LoVo (cell line): ENCODE results near the gene ZNF154.
"Not testable (repeated sequence)": the region's sequence is repeated elsewhere in the genome, so short reads cannot be mapped to it uniquely, and the experiment has no call there.

Experiments
- DNase-seq: peaks from one replicate; pipeline ENCODE4 v3.0.0-alpha.2; 2016; ENCODE audit warnings: low spot score

Gene ZNF154

GRCh38 chr19:57708641-57709361, at the start of gene ZNF154:
ZNF154 (minus strand) TSS chr19:57709204; CDS start chr19:57708971, 233 bp downstream.
- no peak for DNase-seq

- no peak for DNase-seq
These were observed 48.9 kb upstream of the ZNF154 start for GRCh38 chr19:57757941-57758340.

DNA sequence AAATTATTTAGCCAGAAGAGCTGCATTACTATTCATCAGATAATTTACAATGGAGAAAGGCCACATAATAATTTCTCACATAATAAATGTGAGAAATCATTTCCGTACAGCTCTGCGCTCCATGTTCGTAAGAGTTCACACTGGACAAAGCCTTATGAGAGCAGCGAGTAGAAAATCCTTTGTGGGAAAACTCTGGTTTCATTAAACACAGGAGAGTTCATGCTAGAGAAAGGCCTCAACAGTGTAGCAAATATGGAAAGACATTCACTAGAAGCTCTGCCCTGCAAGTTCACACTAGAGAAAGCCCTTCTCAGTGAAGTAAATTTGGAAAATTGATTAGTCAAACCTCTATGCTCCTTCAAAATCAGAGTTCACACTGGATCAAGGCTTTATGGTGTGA, 46.0 kb upstream of the ZNF154 start:
- DNase-seq = no peak

DNA sequence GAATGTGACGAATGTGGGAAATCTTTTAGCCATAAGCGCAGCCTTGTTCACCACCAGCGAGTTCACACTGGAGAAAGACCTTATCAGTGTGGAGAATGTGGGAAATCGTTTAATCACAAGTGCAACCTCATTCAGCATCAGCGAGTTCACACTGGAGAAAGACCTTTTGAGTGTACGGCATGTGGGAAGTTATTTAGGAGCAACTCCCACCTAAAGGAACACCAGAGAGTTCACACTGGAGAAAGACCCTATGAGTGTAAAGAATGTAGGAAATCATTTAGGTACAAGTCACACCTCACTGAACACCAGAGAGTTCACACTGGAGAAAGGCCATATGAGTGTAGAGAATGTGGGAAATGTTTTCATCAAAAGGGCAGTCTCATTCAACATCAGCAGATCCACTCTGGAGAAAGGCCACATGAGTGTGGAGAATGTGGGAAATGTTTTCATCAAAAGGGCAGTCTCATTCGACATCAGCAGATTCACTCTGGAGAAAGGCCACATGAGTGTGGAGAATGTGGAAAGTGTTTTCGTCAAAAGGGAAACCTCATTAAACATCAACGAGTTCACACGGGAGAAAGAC, 45.2 kb upstream of the ZNF154 start:
- no peak for DNase-seq

GRCh38 chr19:57748029-57748428, 39.0 kb upstream of the ZNF154 start:
- DNase-seq = no peak

DNA sequence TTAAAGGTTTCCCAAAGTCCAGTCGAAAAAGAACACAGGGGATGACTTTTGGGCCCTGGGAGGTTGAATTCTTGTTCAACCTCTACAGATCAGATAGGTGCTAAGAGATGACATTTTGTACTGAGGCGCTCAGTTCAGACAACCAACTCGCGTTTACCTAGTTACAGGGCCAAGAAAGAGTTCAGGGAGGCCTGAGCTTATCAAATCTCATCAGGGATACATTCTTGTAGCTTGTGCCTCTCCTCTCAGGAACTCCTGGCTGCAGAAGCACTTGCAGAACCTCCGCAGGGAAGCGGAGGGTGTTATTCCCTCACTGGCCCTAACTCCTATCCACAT, 38.4 kb upstream of the ZNF154 start:
- no peak for DNase-seq

- peak; percentile 84 for DNase-seq
These were observed 37.8 kb upstream of the ZNF154 start, which contains the start of gene ZNF776 for GRCh38 chr19:57746580-57747471. ZNF776 (plus strand) TSS chr19:57746815; CDS start chr19:57747059, 244 bp downstream.

GRCh38 chr19:57738770-57739169, 29.8 kb upstream of the ZNF154 start:
- not testable (repeated sequence) for DNase-seq

- DNase-seq = not testable (repeated sequence)
These were observed 29.3 kb upstream of the ZNF154 start for GRCh38 chr19:57738320-57738719.

GRCh38 chr19:57720878-57721277, 11.9 kb upstream of the ZNF154 start:
- DNase-seq = no peak

DNA sequence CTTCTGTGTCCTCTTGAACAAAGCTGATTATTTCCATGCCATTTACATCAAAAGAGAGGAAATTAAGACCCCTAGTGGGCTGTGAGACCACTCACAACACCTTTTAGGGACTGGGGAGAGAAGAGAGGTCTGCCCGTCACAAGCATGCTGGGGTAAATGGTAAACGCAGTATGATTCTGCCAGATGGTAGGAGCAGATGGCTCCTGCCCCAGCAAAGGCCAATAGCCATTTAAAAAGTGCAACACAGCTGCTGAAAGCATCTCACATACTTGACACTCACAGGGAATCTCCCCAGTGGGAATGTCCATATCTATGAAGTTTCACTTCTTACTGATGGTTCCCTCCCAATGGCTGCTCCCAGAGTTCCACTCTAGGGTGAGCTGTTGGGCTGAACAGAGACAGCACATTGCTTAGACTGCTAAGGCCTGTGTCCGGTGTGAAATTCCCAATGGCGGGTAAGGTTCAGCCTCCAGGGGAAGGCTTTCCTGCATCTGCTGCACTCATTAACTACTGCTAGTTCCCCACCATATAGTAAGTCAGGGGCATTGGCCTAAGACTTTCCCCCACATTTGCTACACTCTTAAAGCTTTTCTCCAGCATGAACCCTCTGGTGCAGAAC, 11.0 kb upstream of the ZNF154 start:
- no peak for DNase-seq

DNA sequence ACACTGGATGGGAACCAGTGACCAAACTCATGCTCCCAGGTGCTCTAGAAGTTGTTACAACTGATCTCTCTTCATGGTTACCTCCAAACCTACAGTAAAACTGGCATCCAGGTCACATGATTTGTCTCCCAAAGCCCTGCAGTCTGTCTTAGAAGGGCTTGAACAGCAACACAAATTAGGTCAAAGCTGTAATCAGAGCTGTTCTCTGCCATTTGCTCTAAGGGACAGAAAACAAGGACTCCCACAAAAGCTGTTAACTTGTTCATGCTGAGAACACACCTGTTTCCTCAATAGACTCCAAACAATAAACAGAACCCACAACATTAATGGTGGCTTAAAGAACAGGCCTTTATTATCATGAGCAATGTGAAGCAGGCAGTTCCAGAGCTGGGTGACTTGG, 10.4 kb upstream of the ZNF154 start:
- DNase-seq = no peak

DNA sequence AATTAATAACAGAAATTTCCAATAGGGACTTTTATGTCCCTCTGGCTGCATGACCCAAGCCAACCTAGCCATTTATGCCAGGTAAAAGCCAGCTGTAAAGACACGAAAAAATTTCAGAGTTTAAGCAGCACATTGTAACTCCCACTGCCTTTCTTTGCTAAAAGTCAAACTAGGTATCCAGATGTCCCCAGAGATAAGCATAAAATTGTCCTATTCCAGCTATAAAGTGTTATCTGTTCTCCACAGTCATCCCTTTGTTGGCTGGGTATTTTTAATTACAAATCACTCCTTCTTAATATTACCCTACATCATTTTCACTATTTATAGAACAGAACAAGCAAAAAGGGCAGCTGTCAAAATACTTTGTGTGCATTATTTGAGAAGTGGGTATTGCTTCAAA, 3.2 kb upstream of the ZNF154 start:
- DNase-seq = no peak

DNA sequence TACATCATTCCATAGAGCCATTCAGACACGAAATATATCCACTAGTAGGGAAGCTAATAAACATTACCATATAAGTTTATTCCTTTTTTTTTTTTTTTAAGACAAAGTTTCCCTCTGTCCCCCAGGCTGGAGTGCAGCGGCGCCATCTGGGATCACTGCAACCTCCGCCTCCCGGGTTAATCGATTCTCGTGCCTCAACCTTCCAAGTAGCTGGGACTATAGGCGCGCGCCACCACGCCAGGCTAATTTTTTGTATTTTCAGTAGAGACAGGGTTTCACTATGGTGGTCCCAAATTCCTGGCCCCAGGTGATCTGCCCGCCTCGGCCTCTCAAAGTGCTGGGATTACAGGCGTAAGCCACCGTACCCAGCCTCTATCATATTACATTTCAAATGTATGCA, 612 bp upstream of the ZNF154 start:
- no peak for DNase-seq

- DNase-seq = no peak
These were observed 2.7 kb downstream of the ZNF154 start for GRCh38 chr19:57706346-57706745.

GRCh38 chr19:57701625-57702024, 7.4 kb downstream of the ZNF154 start:
- DNase-seq = no peak

GRCh38 chr19:57689750-57690149, 19.3 kb downstream of the ZNF154 start:
- no peak for DNase-seq

GRCh38 chr19:57688011-57688763, 20.8 kb downstream of the ZNF154 start:
- DNase-seq = no peak

GRCh38 chr19:57687363-57688010, 21.5 kb downstream of the ZNF154 start:
- no peak for DNase-seq

GRCh38 chr19:57686727-57687126, 22.3 kb downstream of the ZNF154 start:
- DNase-seq = no peak

DNA sequence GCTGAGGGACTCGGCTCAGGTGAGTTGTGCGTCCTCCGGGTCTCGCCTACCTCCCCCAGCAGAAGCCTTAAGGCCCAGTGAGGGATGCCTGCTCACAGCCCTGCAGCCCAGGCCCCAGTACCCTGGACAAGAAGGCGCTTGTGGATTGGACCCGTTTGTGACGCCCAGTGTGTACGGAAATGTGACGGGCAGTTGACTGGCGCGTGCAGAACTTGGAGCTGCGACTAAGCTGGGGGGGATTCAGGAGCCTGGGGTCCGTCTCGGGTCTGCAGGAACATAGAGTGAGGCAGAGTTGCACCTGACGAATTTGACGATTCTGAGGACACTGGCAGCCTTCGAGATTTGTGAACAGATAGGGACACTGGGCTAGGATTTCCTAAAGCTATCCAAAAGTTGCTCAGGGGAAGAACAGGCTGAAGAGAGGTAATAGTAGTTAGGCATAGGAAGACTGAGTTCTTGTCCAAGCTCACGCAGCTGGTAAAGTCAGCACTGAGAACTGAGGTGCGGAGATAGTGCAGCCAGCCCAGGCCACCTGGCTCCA, 26.7 kb downstream of the ZNF154 start:
- no peak for DNase-seq
